ENCODE measurements around the gene RALGAPA2. TPM values are rescaled to one million over a fixed set of nuclear protein-coding genes. Genes with fewer than 3 reads are reported as not detected.

Gene RALGAPA2
- total RNA-seq = 33.6 and 34.5 TPM in 2 replicates

GRCh38 chr20:20712474-20713243, at the start of gene RALGAPA2:
Gene RALGAPA2 (minus strand): TSS chr20:20712644. CDS start chr20:20712480, 164 bp downstream.

GRCh38 chr20:20367575-20368417, 344.6 kb downstream of the RALGAPA2 start, which contains the start of gene INSM1:
Gene INSM1 (plus strand): TSS chr20:20368104. CDS start chr20:20368268, 164 bp downstream.

